Inflammatory macrophage (primary cell): ENCODE results near the gene HKDC1.
"Not testable (repeated sequence)": the region's sequence is repeated elsewhere in the genome, so short reads cannot be mapped to it uniquely, and the experiment has no call there.

Source experiments
- DNase-seq, 2 donors: peaks; one replicate each; pipeline ENCODE4 v3.0.0-alpha.2; 2020 to 2022

Gene HKDC1

DNA sequence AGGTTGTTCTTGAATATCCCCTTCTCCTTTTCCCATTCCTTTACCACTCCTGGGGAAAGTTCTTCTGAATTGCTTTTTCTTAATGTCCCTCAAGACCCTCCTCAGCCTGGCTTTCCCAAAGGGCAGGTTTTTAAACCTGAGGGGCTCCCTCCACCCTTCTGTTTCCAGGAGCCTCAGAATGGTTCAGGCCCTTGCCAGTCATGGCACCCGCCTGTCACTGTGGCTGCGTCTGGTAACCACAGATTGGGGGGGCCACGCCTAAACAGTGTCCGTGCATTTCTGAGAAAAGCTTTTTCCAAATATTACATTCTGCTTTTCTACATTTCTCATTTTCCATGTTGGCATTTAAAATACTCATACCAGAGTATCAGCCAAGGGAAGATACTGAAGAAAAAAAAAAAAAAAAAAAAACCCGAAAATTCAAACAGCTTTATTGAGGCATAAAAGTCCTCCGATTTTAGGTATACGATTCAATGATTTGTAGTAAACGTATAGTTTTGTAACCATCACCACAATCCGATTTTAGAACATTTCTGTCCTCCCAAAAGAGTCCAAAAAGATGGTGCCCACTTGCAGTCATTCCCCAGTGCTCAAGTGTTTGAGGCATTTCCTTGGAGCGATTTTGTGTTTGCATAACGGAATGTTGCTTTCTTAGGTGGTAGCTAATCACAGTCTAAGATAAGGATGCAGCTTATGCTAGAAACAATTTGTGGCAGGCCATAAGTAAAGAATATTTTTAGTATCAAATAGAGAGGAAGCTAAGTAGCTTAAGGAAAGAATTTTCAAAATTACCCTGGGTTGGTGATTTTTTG is 22.1 kb downstream of the HKDC1 start:
- no peak for DNase-seq

DNA sequence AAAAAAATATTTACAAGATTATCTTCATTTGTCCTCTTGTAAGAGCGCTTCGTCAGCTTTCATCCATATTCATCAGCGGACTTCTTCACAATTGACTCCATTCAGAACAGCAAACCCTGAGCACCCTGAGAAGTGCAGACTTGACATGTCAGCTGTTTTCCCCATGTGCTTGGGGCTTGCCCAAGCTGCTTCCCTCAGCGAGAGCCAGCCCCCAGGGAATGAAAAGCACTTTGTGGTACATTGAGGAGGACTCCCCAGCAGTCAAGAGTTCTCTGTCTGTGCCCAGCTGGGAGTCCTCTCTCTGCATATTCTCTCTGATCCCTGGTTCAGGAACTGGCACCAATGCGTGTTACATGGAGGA is 22.7 kb downstream of the HKDC1 start:
- DNase-seq = no peak

DNA sequence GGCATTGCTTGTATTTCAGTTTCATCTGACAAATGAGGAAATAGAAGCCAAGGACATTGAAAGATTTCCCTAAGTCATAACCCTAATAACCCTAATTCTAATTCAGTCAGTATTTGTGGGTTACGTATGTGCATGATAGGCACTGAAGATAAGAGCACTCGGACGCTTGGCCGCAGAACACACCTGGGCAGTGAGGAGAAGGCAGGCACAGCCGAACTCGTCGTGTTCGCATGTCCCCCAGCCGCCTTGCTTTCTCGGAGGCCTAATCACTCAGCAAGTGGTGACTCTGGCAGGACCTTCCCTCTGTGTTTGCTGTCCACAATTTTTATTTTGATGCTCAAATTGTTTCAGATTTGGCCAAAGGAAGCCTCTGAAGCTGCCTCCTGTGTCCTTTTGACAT is 23.7 kb downstream of the HKDC1 start:
- no peak for DNase-seq

DNA sequence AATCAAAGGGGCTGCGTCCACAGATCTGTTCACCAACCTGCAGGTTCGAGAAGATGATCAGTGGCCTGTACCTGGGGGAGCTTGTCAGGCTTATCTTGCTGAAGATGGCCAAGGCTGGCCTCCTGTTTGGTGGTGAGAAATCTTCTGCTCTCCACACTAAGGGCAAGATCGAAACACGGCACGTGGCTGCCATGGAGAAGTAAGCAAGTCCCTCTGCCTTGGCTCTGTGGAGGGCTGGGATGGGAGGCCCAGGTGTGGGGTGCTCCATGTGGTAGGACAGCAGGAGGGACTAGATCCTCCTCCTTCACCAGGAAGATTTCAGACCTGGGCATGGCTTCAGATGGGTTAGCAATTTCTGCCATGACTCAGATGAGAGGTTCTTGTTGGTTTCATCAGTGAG is 25.9 kb downstream of the HKDC1 start:
- DNase-seq = no peak

DNA sequence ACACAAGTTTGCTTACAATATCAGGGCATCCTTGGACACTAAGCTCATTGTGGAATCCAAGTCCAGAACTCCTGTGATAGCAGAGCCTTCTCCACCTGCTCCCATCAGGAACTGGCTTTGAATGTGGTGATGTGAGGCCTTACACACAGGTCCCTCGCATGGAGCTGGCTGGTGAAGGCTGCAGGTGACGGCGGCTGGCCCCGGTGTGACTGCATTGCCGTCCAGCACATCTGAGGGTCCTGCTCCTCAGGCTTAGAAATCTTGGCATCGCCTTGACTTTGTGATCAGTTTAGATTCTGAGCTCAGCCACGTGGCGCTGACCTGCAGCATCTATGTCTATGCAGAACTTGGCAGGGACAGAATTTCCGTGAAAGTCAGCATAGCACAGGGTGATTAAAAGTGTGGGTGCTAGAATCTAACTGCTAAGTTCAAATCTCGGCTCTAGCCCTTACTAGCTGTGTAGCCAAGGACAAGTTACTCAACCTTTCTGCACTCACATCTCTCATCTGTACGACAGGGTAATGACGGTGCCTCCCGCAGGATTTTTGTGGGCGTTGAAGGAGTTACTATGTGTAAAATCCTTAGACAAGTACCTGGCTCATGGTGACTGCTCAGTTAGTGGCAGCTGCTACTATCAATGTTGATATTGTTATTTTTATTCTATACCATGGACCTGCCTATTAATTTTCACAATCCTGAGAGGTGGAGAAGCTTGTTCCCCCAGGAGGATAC is 26.6 kb downstream of the HKDC1 start:
- DNase-seq = no peak

DNA sequence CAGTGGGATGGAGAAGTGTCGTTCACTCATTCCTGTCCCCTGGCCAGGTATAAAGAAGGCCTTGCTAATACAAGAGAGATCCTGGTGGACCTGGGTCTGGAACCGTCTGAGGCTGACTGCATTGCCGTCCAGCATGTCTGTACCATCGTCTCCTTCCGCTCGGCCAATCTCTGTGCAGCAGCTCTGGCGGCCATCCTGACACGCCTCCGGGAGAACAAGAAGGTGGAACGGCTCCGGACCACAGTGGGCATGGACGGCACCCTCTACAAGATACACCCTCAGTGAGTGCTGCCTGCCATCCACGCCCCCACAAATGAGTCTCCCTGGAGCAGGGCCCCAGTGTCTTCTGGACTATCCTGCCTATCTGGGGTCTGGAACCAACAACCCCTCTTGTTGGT is 27.2 kb downstream of the HKDC1 start:
- no peak for DNase-seq

DNA sequence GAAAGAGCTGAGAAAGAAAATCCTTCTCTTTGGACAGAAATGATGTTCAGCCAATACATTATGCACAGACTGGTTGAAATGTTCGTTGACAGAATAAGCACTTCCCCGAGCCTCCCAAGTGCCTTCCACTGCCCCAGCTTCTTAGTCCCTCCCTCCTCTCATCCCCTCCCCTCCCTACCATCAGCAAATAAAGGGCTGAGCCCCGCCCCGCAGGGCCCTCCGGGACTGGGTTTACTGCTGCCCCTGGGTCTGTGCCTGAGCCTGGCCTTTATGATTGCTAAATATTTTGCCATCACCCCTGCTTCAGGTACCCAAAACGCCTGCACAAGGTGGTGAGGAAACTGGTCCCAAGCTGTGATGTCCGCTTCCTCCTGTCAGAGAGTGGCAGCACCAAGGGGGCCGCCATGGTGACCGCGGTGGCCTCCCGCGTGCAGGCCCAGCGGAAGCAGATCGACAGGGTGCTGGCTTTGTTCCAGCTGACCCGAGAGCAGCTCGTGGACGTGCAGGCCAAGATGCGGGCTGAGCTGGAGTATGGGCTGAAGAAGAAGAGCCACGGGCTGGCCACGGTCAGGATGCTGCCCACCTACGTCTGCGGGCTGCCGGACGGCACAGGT is 28.1 kb downstream of the HKDC1 start:
- no peak for DNase-seq

DNA sequence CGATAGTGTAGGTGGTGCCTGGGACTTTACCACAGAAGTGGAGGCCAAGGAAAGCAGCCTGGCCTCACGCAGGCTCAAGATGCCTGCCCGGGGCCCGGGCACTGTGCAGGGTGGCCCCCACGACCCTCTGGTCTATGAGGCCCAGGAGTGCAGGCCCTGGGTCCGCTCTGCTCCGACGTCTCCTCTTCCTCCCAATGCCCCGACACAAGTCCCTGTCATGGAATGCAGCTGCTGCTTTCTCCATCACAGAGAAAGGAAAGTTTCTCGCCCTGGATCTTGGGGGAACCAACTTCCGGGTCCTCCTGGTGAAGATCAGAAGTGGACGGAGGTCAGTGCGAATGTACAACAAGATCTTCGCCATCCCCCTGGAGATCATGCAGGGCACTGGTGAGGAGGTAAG is 29.9 kb downstream of the HKDC1 start:
- DNase-seq = no peak

DNA sequence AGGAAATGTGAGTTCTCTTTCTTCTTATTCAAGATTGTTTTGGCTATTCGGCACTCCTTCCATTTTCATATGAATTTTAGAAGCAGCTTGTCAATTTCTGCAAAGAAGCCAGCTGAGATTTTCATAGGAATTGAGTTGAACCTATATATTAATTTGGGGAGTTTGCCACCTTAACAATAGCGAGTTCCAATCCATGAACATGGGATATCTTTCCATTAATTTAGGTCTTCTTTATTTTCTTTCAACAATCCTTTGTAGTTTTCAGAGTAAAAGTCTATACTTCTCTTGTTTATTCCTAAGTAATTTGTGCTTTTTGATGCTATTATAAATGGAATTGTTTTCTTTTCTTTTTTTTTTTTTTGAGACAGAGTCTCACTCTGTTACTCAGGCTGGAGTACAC is 31.3 kb downstream of the HKDC1 start:
- DNase-seq = not testable (repeated sequence)

DNA sequence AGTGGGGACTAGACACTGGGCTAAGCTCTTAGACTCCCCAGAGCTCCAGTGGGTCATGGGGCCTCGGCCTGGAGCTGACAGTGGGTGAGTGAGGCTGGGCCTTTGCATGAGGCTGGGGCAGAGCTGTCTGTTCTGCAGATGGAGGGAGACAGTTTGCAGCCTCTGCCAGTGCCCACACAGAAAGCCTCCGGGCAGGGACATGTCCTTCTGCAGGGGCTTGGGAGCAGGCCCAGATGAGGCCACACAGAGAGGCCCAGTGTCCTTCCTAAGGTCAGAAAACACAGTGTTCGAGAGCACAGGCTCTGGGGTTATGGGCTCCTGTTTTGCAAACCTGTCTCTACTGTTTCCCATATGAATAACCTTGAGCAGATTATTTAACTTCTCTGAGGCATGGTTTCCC is 33.0 kb downstream of the HKDC1 start:
- DNase-seq = no peak

DNA sequence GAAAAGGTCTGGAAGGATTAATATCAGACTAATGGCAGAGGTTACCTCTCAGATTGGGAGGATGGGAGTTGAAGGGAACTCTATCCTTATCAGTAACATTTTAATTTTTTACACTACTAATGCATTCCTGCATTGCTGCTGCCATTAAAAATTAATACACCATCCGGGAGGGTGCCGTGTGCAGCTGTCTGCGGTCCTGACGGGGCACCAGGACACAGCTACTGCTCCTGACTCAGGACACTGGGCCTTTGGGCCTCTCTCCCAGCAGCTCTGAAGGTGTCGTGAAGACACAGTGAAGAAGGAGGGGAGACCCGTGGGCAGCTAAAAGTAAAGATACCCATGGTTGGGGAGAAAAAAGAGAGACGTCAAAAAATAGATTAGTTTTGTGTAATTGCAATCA is 34.7 kb downstream of the HKDC1 start:
- DNase-seq = no peak

DNA sequence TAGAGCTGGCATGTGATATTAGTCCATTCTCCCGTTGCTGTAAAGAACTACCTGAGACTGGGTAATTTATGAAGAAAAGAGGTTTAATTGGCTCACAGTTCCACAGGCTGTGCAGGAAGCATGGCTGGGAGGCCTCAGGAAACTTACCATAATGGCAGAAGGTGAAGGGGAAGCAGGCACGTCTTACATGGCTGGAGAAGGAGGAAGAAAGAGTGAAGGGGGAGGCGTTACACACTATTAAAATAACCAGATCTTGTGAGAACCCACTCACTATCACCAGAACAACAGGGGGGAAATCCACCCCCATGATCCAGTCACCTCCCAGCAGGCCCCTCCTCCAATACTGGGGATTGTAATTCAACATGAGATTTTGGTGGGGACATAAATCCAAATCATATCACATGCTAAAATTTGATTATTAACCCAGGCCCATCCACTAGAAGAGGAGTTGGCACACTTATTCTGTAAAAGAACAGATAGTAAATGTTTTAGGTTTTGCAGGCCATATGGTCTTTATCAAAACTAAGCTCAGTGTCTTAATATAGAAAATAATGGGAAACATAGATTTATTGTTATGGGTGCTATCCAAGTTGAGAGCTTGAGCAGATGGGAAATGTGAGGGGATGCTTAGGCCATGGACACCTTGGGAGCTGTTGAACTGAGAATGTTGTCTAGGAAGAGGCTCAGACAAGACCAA is 39.6 kb downstream of the HKDC1 start:
- no peak for DNase-seq

DNA sequence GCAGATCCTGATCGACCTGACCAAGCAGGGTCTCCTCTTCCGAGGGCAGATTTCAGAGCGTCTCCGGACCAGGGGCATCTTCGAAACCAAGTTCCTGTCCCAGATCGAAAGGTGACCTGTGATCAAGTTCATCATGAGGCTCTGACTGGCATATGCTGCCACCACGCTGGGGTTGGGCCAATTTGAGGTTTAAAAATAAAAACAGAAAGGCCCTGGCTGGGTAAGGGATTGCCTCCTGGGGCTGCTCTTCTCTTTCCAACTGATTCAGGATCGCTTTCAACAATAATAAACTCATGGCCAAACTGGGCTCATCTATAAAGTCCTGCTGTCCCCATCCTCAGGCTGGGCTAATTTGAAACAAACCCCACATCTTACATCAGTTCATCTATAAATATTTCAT is 41.1 kb downstream of the HKDC1 start:
- no peak for DNase-seq

DNA sequence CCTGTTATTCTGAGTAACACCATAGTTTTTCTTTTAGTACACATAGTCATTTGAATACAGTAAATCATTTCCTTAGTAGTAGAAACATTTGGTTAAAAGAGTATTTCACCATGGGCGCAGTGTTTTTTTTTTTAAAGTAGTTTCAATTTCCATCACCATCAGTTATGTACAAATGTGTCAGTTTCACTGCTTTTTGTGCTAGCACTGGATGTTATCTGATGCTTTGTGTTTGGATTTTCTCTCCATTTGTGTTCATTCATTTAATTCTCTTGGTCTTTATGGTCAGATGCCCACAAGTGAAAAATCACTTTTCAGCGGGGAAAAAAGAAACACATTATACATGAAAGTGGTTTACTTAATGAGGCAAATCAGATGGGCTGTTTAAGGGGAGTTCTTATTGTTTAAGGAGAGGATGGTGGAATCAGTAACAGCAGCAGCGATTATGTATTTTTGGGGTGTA is 42.2 kb downstream of the HKDC1 start:
- no peak for DNase-seq

DNA sequence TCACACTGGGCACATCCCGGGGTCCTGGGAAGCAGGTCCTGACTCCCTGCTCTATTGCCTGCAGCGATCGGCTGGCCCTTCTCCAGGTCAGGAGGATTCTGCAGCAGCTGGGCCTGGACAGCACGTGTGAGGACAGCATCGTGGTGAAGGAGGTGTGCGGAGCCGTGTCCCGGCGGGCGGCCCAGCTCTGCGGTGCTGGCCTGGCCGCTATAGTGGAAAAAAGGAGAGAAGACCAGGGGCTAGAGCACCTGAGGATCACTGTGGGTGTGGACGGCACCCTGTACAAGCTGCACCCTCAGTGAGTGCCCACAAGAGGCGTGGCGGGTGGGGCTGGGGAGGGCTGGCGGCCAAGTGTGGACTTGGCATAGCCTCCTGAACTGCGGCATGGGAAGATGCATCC is 45.4 kb downstream of the HKDC1 start:
- no peak for DNase-seq

DNA sequence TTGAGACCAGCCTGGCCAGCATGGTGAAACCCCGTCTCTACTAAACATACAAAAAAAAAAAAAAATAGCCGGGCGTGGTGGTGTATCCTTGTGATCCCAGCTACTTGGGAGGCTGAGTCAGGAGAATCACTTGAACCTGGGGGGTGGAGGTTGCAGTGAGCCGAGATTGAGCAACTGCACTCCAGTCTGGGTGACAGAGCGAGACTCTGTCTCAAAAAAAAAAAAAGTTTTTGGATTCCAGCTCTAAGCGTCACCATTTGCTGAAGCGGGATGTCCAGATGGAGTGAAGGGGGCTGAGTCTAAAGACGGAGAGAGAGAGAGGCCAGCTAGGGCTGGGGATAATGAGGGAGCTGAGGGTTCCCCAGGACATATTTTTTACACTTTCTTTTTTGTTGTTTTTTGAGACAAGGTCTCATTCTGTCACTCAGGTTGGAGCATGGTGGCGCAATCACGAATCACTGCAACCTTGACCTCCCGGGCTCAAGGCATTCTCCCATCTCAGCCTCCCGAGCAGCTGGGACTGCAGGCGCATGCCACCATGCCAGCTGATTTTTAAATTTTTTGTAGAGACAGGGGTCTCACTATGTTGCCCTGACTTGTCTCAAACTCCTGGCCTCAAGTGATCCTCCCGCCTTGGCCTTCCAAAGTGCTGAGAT is 48.8 kb downstream of the HKDC1 start:
- DNase-seq = no peak

DNA sequence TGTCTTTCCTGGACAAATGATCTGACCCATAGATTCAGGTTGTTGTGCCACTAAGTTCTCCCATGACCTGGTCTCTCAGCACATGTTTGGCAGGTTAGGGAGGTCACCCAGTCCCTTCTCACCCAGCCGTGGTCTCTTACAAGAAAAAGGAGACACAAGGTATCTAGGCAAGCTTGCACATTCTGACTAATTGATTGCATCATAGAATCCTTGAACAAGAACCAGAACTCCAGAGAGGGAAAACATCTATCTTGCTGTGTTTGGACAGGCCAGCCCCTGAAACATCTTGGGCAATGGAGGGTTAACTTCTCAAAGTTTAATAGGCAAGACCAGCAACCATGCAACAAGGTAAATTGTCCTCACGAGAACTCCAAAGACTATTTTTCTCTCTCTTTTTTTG is 49.6 kb downstream of the HKDC1 start:
- DNase-seq = no peak

DNA sequence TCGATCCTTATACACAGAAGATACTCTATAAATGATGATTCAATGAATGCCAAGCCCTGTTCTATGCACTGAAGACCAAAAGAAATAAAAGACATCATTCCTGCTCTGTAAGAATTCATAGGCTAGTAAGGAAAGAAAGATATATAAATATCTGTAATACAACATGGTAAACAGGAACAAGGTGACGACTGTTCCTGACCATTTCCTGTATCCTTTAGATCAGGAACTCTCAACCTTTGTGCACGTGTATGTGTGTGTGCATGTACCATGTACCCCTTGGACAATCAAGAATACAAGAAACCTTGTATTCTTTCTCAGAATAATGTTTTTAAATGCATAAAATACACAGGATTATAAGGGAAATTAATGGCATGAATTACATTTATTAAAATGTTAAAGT is 50.9 kb downstream of the HKDC1 start:
- no peak for DNase-seq

DNA sequence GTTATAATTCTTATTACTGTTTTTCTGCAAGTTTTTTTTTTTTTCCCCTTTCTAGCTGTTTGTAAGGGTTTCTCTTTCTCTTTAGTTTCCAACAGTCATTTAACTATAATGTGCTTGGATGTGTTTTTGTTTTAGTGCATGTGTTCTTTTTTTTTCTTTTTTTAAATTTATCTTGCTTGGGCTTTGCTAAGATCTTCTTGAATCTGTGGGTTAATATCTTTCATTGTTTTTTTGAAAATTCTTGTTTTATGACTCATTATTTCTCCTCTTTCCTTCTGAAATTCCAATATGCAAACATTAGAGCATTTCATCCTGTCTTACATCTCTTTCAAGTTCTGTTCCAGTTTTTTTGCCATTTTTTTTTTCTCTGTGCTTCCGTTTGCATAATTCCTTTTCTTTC is 52.5 kb downstream of the HKDC1 start:
- DNase-seq = no peak

DNA sequence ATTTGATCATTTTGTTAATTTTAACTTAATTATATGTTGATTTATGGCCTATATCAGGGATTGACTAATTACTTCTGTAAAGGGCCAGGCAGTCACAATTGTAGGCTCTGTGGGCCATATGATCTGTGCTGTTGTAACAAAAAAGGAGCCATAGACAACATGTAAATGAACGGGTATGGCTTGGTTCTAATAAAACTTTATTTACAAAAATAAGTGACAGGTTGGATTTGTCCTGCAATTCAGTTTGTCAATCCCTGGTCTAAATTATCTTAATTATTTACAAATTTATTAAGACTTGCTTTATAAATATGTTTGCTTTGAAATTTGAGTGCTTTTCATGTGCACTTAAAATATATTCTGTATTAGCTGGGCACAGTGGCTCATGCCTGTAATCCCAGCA is 55.3 kb downstream of the HKDC1 start:
- DNase-seq = no peak

DNA sequence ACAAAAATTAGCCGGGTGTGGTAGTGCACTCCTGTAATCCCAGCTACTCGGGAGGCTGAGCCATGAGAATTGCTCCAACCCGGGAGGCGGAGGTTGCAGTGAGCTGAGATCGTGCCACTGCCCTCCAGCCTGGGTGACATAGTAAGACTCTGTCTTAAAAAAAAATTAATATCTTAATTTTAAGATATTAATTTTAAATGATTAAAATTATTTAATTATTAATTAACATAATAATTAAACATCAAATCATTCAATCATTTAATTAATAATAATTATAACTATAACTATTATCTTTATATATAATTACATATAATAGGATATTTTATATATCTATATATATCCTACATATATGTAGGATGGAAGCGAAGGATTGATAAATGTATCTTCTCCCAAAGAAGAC is 56.4 kb downstream of the HKDC1 start:
- DNase-seq = no peak

DNA sequence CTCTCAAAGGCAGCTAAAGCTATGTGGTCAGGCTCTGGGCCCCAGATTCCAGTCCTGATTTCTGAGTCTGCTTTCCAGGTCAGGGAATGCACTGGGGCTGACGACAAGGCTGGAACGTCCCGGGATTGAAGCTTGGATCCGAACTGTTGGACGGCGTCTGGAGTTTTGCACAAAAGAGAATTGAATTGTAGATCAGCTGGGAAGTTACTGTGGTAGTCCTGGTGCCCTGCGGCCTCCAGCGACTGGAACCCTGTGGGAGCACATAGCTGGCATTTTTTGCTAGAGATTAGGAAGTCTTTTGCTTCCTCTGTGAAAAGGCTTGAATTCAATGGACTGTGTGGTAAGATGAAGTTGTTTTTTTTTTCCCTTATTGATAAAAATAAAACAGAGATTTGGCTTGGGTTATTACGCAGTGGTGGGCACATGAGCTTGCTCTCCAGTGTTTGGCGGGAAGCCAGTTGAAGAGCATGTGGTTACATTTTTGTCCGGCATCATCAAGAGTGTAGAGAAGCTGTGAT is 58.4 kb downstream of the HKDC1 start, which contains the start of gene HK1:
HK1 (plus strand) TSS at position 51 of the 518 bp plus-strand sequence.
- DNase-seq = peak; percentile 10 to 15
